Choroid plexus epithelial cell (primary cell): ENCODE measurements around the gene TSC22D2.

ENCODE experiments used
- DNase-seq: peaks from one replicate; pipeline ENCODE4 v3.0.0-alpha.2; 2010; ENCODE audit warnings: low read depth
- H3K4me3 ChIP-seq: 2 replicates; pipeline ENCODE4 v1.5.1; 2011; ENCODE audit warnings: low read depth, mild to moderate bottlenecking, control low read depth, low read length, moderate library complexity
- TF ChIP-seq, protein P1 (sequence below): conservative IDR thresholded peaks from 2 replicates; pipeline ENCODE4 v1.5.1; 2011; ENCODE audit warnings: low read depth, mild to moderate bottlenecking, control low read depth, inconsistent platforms, low read length, moderate library complexity

Gene TSC22D2

GRCh38 chr3:150374975-150375374, 33.1 kb upstream of the TSC22D2 start:
- TF ChIP-seq, protein P1, sequence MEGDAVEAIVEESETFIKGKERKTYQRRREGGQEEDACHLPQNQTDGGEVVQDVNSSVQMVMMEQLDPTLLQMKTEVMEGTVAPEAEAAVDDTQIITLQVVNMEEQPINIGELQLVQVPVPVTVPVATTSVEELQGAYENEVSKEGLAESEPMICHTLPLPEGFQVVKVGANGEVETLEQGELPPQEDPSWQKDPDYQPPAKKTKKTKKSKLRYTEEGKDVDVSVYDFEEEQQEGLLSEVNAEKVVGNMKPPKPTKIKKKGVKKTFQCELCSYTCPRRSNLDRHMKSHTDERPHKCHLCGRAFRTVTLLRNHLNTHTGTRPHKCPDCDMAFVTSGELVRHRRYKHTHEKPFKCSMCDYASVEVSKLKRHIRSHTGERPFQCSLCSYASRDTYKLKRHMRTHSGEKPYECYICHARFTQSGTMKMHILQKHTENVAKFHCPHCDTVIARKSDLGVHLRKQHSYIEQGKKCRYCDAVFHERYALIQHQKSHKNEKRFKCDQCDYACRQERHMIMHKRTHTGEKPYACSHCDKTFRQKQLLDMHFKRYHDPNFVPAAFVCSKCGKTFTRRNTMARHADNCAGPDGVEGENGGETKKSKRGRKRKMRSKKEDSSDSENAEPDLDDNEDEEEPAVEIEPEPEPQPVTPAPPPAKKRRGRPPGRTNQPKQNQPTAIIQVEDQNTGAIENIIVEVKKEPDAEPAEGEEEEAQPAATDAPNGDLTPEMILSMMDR = no peak
- no peak overlapping the region for H3K4me3 ChIP-seq
- DNase-seq = no peak

- DNase-seq = peak; percentile 68
- H3K4me3 ChIP-seq = no peak overlapping the region
- TF ChIP-seq, protein P1 = no peak
Measured at GRCh38 chr3:150376001-150376848, 31.9 kb upstream of the TSC22D2 start.

DNA sequence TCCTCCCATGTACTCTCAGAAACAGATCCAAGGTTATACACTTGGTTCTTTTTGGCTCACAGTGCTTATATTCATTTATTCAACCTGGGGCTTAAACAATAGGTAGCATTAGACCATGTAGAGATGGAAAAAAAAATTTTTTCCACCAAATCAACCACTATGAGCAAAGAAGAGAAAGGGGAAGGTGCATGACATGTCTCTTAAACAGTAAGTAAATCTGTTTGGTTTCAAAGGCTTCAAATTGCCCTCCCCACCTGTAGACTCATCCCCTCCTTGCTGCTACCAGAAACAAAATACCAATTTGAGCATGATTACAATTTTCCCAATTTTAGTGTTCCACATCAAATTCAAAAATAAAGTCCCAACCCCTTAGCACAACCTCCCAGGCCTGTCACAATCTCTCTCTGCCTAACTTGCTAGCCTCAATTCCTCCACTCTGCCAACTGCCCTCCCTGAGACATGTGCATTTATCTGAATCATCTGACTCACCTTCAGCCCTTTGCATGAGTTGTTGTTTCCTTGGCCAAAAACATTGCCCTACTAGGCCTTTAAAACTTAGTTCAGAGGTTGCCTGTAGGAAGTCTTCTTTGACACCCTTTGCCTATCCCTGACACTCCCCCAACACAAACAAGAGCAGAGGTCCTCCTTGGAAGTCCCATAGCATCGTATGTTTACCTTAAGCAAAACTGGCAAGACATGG, 30.3 kb upstream of the TSC22D2 start:
- H3K4me3 ChIP-seq = no peak overlapping the region
- DNase-seq = no peak
- TF ChIP-seq, protein P1 = no peak

GRCh38 chr3:150378301-150378748, 29.8 kb upstream of the TSC22D2 start:
- no peak for DNase-seq
- TF ChIP-seq, protein P1 = no peak
- H3K4me3 ChIP-seq = no peak overlapping the region

DNA sequence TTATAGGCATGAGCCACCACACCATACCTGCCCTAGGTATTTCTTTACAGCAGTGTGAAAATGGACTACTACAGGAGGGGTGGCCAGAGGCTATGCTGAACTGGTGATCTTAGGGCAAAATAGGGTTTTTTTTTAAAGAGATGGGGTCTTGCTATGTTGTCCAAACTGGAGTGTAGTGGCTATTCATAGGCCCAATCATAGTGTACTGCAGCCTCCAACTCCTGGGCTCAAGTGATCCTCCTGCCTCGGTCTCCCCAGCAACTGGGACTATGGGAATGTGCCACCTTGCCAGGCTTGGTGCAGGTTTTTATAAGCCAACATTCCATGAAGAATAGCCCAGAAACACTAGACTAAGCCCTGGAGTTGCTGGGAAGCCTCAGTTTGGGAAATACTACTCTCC, 28.6 kb upstream of the TSC22D2 start:
- no peak overlapping the region for H3K4me3 ChIP-seq
- TF ChIP-seq, protein P1 = no peak
- no peak for DNase-seq

DNA sequence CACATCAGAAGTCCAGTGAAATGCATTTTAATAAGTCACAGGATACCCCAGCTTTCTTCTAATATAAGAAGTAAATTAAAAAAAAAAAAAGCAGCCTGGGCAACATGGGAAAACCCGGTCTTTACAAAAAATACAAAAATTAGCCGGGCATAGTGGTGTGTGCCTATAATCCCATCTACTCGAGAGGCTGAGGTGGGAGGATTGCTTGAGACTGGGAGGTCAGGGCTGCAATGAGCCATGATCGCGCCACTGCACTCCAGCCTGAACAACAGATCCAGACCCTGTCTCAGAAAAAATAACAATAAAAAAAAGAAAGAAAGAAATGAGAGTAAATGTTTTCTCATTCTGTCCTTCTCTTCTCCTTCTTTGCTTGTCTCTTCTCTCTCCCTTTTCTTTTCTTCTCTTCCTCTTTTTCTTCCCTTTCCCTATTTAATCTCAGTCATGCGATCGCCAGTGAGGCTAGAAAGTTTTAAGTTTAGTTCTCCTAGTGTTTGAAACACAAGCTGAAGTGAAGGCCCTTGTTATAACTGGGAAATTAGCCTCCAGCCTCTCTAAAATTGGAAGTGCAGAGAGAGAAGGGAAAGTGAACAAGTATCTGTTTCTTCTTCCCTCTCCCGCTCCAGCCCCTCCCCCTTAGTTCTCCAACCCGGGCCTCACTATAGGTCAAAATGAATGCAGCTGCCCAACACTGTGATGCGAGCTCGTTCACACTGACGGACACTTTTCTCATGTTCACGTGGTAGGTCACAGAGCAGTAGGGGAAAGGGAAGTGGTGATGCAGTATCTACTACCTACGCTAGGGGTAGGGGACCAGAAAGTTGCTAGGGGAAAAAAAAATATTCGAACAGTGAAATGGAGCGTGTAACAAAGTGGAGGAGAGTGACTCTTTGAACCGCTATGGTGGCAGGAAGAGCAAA, 23.5 kb upstream of the TSC22D2 start:
- TF ChIP-seq, protein P1 = peak; percentile 57
- peak; percentile 87 for DNase-seq
- peak overlapping the region; percentile 25 for H3K4me3 ChIP-seq
